GM10248 (cell line): ENCODE data around the gene SEMA6A.

Experiments used
- CTCF ChIA-PET: fragments of 300-600 bp; sonication (Branson Sonifier 250); formaldehyde crosslinking; extraction: SDS; loops from one replicate; lab custom pipeline; 2021; ENCODE audit warnings: antibody characterized with exemption; lab: Yijun Ruan, JAX
- POLR2A ChIA-PET: fragments of 350-650 bp; sonication (Branson Sonifier 250); formaldehyde crosslinking; extraction: SDS; loops from one replicate; lab custom pipeline; 2020; ENCODE audit warnings: antibody characterized with exemption; lab: Yijun Ruan, JAX
- DNase-seq: peaks from one replicate; pipeline ENCODE4 v3.0.0; 2012; ENCODE audit errors: extremely low spot score
- CTCF ChIP-seq: IDR thresholded peaks from 2 replicates; pipeline ENCODE4 v1.5.1; 2012; ENCODE audit warnings: mild to moderate bottlenecking, low read depth; ENCODE audit errors: extremely low read depth, missing control alignments, control extremely low read depth

Gene SEMA6A

GRCh38 chr5:116404016-116404415 lies 170.6 kb downstream of the SEMA6A start:
- TF ChIP-seq CTCF, result no peak
- DNase-seq, result no peak
- POLR2A ChIA-PET, result no interaction called here
- CTCF ChIA-PET, result no interaction called here

- POLR2A ChIA-PET, result no interaction called here
- CTCF ChIA-PET, result interaction anchor here (1.0 kb wide), 1 partner anchor 39 kb away, joined by 3 read pairs; no protein-coding TSS in a partner anchor
Measured at GRCh38 chr5:116402235-116402634, 172.4 kb downstream of the SEMA6A start.

DNA sequence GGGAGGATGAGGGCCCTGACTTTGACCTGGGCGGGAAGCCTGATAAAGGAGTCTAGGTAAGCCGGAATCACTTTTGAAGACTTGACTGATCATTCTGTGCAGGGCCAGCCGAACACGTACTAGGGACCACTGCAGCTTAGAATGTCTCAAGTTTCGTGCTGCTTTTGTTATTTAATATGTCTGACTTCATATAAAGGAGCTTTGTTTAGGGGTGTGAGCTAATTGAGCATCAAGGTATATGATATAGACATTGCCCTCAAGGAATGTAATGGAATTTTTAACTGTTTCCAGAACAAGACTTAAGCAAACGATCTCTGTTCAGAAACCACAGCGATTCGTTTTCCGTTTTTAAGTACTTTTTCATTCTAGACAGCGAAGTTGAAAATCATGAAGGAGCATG lies 173.0 kb downstream of the SEMA6A start:
- CTCF ChIA-PET, result interaction anchor here (1.0 kb wide), 1 partner anchor 40 kb away, joined by 3 read pairs; no protein-coding TSS in a partner anchor
- no peak for DNase-seq
- POLR2A ChIA-PET, result no interaction called here
- TF ChIP-seq CTCF, result no peak

More at GRCh38 chr5:116402235-116402634, 172.4 kb downstream of the SEMA6A start:
- DNase-seq, result no peak
- TF ChIP-seq CTCF, result no peak

GRCh38 chr5:116396476-116397099 lies 178.0 kb downstream of the SEMA6A start:
- ChIA-PET POLR2A (no interaction called here), CTCF (interaction anchor here (1.6 kb wide), 1 partner anchor 9 kb away, joined by 3 read pairs; no protein-coding TSS in a partner anchor)
- TF ChIP-seq CTCF, result no peak
- DNase-seq, result no peak

DNA sequence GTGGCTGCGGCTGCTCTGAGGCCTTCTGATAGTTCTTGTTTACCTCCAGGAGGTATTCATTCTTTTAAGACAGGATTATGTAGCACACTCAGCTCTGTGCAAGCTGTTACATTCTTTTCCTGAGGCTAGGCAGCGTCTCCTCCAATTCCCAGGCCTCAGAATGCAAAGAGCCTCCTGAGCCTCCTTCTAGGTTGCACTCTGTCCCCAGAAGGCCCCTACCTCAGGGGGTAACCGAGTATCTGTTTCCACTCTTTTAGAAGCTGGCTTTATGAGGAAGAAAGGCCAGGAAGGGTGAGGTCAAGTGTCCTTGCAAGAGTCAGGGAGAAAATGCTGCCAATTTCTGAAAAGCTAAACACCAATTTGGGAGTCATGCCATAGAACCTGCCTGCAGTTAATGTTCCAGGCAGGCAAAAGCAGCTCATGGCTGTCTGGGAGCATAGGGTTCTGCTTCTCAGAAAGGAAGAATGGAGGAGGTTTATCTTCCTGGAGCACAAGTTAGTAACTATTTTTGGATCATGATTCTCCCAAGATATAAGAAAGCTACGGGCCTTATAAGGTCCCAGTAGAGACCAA lies 178.9 kb downstream of the SEMA6A start:
- no peak for TF ChIP-seq CTCF
- CTCF ChIA-PET, result interaction anchor here (1.6 kb wide), 2 partner anchors 8 to 12 kb away, joined by 3 read pairs; no protein-coding TSS in a partner anchor
- DNase-seq, result no peak
- POLR2A ChIA-PET, result no interaction called here

DNA sequence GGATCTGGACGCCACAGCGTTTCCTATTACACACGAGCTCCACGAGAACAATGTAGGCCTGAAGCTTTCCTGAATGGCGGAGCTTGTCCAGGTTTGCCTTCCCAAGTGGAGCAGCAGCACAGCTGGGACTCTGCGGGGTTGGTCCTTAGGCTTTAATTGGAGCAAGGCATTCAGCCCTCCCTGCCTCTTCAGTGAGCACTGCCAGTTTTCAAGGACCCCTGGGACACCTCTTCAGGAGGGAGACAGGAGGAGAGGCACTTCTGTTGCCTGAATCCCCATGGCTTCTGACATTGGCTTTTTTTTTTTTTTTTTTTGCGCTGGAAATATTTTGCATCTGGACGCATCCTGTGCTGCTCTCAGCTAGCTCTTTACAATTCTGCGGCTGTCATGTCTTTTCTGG lies 179.4 kb downstream of the SEMA6A start:
- ChIA-PET POLR2A (no interaction called here), CTCF (interaction anchor here (1.6 kb wide), 2 partner anchors 8 to 11 kb away, joined by 3 read pairs; no protein-coding TSS in a partner anchor)
- no peak for DNase-seq
- TF ChIP-seq CTCF, result no peak
